ENCODE results near the gene OSBPL3.

GRCh38 chr7:24879291-24879690, 100.7 kb downstream of the OSBPL3 start:
- no peak for TF ChIP-seq POLR2A (IDR thresholded peaks at IDR 0.05)
- no peak for TF ChIP-seq CTCF (IDR thresholded peaks at IDR 0.05)
